Right kidney (tissue), 9 donors: ENCODE data around the gene TRRAP.
"Not testable (repeated sequence)": the region's sequence is repeated elsewhere in the genome, so short reads cannot be mapped to it uniquely, and the experiment has no call there.

Experiments used
- DNase-seq: peaks from one replicate; pipeline ENCODE4 v3.0.0-alpha.2; 2016
- long read RNA-seq, 8 donors: transcript quantifications; one replicate each; lab custom pipeline, GENCODE V29; 2026

Gene TRRAP
- long read RNA-seq, donor 1, partial matches to known transcripts, result 9 of 9 reads
- long read RNA-seq, donor 1, other reads (novel, unspliced or antisense), result 0 of 9 reads
- long read RNA-seq, donor 2, partial matches to known transcripts, result 6 of 6 reads
- long read RNA-seq, donor 2, other reads (novel, unspliced or antisense), result 0 of 6 reads
- long read RNA-seq, donor 3, result 0 reads
- long read RNA-seq, donor 4, partial matches to known transcripts, result 6 of 6 reads
- long read RNA-seq, donor 4, other reads (novel, unspliced or antisense), result 0 of 6 reads
- long read RNA-seq, donor 5, partial matches to known transcripts, result 5 of 5 reads
- long read RNA-seq, donor 5, other reads (novel, unspliced or antisense), result 0 of 5 reads
- long read RNA-seq, donor 6, partial matches to known transcripts, result 15 of 15 reads
- long read RNA-seq, donor 6, other reads (novel, unspliced or antisense), result 0 of 15 reads
- long read RNA-seq, donor 7, partial matches to known transcripts, result 43 of 43 reads
- long read RNA-seq, donor 7, other reads (novel, unspliced or antisense), result 0 of 43 reads
- long read RNA-seq, donor 8, result 0 reads

DNA sequence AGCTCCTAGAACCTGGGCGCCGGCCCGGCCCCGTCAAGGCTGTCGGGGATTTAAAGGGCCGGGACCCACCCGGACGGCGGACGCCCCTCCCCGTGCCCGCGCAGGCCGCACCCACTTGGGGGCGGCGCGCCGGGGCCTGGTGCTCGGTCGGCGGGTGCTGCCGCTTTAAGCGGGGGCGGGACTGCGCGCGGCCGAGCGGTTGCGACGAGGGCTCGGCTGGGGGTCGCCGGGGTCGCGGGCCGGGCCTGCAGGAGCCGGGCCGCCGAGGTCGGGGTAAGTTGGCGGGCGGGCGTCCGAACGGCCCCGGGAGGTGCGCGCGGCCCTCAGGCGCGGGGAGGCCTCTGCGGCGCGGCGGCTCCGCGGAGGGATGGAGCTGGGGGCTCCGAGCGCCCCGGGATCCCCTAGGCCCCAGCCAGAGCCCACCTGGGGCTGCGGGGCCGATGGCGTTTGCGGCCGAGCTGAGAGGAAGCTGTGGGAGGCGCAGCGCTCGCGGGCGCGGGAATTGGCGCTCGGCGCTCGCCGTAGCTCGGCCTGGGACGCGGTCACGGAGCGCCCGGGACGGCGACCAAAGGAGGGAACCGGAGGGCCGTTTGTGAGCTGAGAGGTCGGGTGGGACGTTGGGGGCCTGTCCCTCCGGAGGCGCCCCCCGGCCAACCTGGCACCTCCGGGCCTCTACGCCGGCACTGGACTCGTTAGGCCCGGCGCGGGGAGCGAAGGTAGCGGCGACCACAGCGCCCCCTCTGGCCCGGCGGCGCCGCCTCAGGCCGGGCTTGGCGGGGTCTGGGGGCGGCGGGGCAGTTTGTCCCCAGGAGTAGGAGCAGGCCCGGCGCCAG is at the start of gene TRRAP:
TSS of gene TRRAP (plus strand) at position 168 of the 833 bp plus-strand sequence. CDS start 2,619 bp downstream, outside the sequence.
- DNase-seq, result peak; percentile 97

DNA sequence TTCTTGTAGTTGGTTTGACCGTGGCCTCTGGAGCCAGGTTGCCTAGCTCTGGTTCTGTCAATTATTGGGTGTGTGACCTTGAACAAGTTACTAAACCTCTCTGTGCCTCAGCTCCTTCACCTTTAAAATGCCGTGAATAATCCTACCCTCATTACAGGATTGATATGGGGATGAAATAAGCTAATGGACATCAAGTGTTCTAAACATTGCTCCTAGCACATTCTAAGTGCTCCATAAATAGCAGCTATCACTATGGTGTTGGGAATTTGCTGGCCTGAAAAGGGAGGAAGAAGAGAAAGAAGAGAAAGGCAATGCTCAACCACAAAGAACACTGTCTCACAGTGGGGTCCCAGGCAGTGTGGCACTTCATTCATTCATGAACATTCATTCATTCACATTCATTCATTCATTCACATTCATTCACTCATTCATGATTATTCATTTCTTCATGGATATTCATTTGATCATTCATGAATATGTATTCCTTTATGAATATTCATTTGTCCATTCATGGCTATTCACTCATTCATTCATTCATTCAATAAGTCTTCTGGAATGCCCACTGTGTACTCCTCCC is 47.3 kb upstream of the TRRAP start:
- DNase-seq, result no peak

DNA sequence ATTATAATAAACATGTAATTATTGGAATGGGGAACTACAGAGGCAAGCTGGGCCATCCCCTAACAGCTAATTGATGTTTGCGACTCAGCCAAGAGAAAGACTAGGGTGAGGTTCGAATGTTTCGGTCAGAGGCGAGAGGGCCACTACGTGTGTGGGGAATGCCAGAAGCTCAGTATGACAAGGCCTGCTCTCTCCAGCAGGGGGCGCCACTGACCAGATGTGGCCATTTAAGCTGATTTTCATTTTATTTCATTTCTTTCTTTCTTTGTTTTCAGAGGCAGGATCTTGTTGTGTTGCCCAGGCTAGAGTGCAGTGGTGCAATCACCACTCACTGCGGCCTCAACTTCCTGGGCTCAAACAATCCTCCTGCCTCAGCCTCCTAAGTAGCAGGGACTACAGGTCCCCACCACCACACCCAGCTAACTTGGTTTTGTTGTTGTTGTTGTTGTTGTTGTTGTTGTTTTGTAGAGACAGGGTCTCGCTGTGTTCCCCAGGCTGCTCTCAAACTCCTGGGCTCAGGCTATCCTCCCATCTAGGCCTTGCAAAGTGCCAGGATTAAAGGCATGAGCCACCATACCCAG is 46.6 kb upstream of the TRRAP start:
- no peak for DNase-seq

DNA sequence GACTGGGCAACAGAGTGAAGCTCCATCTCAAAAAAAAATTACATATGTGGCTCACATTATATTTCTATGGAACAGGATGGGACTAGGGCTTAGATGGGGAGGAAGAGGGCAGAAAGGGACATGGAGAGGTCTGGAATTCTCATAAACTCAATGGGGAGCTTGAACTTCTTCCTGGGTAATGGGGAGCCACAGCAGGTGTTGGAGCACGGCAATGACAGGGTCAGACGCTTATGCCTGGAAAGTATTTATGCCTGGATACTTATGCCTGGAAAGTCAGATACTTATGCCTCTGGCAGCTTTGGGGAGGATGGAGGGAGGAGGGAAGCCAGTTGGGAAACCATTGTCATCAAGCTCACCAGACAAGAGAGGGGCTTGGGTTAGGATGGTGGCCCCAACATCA is 45.3 kb upstream of the TRRAP start:
- no peak for DNase-seq

DNA sequence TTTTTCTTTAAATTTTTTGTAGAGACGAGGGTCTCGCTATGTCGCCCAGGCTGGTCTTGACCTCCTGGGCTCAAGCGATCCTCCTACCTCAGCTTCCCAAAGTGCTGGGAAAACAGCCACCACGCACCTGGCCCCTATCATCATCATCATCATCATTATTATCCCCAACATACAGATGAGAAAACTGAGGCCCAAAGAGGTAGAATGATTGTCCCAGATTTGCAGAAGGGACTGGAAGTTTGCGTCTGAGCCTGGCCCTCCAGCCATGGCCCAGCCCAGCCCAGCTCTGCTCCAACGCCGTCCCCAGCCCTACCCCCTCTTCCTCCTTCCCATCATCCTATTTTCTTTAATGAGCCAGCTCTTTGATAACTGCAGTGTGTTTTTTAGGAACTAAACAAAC is 43.4 kb upstream of the TRRAP start:
- no peak for DNase-seq

DNA sequence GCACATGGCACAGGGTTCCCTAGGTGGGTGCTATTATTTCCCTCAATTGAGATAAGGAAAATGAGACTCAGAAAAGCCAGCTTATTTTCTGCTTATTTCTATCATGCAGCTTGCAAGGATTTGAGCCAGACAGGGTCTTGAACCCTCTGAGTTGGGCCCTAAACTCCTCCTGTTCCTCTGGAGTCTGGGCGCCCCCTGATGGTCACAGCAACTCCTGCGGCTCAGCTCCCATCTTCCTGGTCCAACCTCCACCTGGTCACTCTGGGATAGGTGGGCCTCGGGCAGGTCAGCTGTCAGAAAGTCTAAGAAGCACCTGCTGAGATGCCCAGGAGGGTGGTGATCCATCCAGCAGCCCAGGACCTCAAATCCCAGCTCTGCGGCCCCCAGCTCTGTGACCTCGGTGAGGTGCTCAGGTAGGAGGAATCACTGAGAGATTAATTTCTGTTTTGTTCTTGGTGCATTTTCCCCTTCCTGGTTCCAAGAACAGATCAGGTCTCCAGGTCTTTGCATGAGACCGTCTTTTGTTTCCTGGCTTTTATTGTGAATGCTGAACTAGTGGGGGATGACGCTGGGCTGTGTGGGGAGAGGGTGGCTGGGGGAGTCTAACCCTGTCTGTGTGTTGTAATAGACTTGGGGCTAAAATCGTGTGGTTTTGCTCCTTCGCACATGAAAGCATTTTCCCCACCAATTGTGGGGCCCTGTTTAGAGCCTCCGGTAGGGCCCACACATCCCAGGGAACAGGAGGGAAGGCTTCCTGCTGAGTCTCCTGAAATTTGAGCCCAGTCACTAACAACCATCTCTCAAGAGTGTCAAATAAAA is 41.3 kb upstream of the TRRAP start:
- peak; percentile 63 for DNase-seq

DNA sequence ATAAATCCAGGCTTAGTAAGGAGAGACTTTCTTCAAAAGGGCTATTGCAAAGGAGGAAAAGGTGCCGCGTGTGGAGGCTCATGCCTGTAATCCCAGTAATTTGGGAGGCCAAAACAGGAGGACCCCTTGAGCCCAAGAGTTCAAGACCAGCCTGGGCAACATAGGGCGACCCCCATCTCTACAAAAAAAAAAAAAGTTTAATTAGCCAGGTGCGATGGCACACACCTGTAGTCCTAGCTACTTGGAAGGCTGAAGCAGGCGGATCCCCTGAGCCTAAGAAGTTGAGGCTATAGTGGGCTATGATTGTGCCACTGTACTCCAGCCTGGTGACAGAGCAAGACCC is 40.7 kb upstream of the TRRAP start:
- no peak for DNase-seq

DNA sequence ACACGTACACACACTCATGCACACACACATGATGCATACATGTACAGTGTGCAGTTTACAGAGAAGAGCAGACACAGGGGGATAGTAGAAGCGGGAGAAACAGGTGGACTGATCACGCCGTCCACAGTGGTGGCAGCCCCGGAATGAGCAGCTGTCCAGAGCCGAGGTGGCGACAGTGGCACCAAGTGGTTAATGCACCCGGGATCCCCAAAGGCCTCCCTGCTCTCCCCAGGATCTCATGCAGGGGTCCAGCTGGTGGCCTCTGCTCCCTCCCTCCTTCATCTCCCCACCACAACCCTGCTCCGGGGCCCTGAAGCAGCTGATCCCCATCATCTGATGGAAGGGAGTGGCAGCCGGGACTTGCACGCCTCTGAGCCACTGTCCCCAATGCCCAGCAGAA is 38.2 kb upstream of the TRRAP start:
- DNase-seq, result no peak

DNA sequence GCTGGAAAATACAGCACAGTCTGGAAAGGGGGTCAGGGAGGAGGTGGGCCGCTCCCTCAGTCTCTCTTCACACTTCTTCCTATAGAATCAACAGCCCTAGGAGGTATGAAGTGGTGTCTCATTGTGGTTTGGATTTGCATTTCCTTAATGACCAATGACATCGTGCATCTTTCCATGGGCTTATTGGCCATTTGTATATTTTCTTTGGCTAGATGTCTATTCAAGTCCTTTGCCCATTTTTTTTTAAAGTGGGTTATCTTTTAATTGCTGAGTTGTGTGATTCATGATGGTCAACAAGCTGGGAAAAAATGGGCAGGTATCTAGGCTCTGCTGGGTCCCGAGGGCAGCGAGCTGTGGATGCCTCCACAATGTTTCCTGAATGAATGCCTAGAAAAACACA is 37.6 kb upstream of the TRRAP start:
- no peak for DNase-seq

DNA sequence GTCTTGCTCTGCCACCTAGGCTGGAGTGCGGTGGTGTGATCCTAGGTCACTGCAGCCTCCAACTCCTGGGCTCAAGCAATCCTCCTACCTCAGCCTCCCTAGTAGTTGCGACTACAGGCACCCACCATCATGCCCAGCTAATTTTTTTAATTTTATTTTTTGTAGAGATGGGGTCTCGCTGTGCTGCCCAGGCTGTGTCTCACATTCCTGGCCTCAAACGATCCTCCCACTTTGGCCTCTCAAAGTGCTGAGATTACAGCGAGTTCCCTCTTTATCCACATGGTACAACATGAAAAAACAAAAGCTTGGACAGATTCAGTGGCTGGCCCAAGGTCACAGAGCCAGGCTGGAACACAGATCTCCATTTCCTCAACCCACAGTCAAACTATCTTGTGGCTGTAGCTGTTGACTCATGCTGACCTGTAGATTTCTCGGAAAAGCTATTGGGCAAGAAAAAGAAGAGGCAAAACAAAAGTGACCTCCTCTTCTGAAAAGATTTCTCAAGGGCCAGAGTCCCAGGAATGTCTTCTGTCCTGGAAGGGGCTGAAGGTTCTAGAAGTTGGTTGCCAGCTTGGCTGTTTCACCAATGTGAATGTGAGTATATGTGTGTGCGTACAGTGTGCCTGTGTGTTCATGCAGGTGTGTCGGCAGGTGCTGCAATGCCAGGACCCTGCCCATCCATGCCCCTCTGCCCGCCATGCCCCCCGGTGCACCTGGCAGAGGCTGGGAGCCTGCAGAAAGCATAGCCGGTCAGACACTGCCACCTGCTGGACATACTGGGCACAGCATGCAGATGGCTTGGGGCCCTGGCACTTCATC is 36.9 kb upstream of the TRRAP start:
- peak; percentile 56 for DNase-seq

DNA sequence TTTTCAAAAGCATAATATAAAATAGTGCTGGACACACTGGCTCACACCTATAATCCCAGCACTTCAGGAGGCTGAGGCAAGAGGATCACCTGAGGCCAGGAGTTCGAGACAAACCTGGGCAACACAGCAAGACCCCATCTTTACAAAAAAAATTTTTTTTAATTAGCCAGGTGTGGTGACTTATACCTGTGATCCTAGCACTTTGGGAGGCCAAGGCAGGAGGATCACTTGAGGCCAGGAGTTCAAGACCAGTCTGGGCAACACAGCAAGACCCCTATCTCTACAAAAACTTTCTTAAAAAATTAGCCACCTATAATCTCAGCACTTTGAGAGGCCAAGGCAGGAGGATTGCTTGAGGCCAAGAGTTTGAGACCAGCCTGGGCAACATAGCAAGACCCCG is 35.8 kb upstream of the TRRAP start:
- not testable (repeated sequence) for DNase-seq

DNA sequence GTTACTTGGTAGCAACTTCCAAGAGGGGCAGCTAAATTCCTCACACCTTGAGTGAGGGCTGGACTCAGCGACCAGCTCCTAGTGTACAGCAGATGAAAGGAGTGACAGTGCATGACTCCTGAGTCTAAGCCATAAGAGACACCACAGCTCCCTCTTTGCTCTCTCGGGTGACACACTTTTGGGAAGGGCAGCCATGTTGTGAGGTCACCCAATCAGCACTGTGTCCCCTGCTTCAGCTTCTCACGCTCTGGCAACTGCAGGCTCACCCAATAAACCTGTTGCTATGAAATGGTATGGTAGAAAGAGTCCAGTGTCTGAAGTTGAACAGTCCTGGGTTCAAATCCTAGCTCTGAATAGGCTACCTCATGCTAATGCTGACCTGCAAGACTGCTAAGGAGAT is 29.4 kb upstream of the TRRAP start:
- DNase-seq, result no peak

DNA sequence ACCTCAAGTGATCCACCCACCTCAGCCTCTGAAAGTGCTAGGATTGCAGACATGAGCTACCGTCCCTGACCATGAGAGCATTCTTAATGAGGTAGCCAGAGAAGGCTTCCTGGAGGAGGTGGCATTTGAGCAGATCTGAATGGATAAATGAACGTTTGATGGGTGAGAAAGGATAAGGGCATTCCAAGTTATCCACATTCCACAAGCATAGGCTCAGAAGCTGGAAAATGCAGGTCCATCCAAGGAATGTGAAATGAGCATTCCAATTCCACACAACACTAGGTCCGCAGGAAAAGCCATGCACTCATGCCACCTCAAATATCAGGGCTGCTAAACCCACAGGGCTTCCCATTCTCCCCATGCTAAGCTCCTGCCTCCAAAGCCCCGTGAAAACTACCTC is 25.5 kb upstream of the TRRAP start:
- no peak for DNase-seq

DNA sequence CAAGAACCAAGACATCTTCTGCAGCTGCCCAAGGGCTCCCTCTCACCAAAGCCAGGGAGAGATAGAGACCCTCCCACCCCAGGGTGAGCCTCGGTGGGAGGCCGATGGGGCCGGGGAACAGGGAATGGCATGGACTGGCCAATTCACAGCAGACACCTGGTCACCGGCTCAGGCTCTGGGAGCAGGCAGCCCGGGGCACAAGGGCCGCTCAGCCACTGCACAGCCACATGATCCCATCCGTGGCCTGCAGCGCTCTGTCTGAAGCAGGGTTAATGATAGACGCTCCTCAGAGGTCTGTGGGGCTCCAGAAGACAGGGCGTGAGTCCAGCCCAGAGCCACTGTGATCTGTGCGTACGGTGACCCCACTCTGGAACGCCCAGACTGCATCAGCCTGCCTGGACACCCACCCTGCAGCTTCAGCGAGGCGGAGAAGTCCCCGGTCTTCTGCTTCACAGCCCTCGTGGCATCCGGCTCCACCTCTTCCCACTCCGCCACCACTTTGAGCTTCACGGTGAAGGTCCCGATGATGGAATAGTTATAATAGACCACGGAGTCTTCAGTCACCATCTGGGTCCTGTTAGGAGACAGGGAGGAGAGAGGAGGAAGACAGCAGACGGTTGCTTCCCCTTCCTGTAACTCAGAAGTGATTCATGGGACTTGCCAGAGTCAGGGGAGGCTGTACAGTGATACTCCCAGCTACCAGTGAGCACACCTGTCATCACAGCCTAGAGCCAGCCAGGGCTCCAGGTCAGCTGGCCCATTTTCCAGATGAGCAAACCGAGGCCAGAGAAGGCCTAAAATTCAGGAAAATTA is 22.5 kb upstream of the TRRAP start:
- DNase-seq, result no peak

DNA sequence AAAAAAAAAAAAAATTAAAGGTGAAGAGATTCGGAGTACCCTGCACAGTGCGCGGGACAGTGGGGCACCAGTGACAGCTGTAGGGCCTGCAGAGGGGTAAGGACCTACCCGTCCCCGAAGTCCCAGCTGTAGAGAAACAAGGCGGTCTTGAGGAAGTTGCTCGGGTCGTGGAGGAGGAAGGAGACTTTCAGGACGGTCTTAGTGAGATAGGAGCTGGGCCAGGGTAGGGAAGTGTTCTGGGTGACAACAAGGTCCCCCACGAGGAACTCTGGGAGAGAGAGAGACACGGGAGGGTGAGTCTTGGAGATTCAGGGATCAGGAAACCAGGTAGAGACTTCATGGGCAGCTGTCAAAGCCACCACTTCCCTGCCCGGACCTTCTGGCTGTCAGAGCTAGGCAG is 18.3 kb upstream of the TRRAP start:
- DNase-seq, result no peak

DNA sequence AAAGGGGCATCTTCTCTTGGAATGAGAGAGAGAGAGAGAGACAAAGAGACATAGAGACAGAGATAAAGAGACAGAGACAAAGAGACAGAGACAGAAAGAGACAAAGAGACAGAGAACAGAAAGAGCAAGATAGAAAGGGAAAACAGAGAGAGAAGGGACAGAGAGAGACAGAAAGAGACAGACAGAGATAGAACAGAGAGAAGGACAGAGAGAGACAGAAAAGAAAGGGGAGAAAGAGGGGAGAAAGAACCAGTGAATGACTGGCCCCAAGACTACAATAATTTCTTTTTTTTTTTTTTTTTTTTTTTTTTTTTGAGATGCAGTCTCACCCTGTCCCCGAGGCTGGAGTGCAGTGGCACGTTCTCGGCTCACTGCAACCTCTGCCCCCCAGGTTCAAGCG is 16.1 kb upstream of the TRRAP start:
- DNase-seq, result no peak

DNA sequence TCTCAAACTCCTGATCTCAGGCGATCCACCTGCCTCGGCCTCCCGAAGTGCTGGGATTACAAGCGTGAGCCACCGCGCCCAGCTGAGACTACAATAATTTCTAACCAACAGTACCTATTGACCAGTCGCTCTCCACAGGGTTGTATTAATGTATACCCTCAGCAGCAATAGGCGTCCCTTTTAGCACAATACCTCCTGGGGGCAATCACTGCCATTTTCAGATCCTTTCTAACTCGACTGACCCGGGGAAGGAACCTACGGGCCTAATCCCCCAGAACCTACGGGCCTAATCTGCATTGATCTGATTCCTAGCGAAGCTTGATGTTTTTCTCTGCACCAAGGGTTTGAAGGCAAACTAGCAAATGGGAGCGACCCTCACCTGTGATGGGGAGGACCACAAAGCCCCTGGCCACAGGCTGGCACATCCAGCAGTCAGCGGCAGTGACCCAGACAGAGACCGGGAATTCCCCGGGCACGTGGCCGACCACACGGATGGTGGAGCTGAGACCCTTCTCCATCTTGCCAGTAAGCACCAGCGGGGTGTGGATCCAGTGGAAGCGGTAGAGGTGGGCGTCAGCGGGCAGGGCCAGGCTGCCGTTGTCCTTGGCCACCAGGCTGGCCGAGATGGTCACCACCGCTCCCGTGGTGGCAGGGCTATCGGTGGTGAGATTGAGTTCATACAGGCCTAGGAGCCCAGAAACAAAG is 15.5 kb upstream of the TRRAP start:
- DNase-seq, result no peak

DNA sequence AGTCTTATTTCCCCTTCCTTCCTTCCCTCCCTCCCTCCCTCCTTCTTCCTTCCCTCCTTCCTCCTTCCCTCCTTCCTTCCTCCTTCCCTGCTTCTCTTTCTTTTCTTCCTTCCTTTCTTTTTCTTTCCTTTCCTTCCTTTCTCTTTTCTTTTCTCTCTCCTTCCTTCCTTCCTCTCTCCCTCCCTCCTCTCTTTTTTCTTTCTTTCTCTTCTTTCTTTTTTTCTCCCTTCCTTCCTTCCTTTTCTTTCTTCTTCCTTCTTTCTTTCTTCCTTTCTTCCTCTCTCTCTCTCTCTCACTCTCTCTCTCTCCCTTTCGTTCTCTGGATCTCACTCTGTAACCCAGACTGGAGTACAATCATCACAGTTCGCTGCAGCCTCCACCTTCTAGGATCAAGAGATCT is 14.7 kb upstream of the TRRAP start:
- no peak for DNase-seq

DNA sequence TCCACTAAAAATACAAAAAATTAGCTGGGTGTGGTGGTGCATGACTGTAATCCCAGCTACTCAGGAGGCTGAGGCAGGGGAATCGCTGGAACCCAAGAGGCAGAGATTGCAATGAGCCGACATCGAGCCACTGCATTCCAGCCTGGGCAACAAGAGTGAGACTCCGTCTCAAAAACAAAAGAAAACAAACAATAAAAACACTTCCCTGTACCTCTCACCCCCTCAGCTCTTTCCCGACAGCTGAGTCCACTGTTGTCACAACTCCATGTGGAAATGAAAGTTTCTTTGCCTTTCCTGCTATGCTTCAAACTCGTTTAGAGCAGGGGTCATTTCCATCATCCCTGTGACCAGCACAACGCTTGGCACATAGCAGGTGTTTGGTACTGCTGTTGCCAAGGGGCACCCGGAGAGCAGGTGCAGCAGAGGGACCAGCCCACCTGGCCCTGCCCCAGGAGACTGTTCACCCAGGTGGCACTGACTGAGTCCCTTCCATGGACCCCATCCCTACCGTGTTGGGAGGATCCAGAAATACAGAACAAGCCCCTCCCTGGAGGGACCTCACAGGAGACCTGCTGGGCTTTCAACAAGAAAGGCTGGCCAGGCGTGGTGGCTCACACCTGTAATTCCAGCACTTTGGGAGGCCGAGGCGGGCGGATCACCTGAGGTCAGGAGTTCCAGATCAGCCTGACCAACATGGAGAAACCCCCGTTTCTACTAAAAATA is 13.4 kb upstream of the TRRAP start:
- no peak for DNase-seq
